ENCODE measurements around the gene GJB1.

The GJB1 gene

GRCh38 chrX:71215338-71215912 is 7.6 kb upstream of the GJB1 start:
- DNase-seq (ENCODE audit: low spot score), result no peak

GRCh38 chrX:71216485-71216884 is 6.5 kb upstream of the GJB1 start:
- DNase-seq (ENCODE audit: low spot score), result no peak

GRCh38 chrX:71217298-71217697 is 5.7 kb upstream of the GJB1 start:
- DNase-seq (ENCODE audit: low spot score), result no peak

GRCh38 chrX:71221145-71221544 is 1.9 kb upstream of the GJB1 start:
- DNase-seq (ENCODE audit: low spot score), result no peak

DNA sequence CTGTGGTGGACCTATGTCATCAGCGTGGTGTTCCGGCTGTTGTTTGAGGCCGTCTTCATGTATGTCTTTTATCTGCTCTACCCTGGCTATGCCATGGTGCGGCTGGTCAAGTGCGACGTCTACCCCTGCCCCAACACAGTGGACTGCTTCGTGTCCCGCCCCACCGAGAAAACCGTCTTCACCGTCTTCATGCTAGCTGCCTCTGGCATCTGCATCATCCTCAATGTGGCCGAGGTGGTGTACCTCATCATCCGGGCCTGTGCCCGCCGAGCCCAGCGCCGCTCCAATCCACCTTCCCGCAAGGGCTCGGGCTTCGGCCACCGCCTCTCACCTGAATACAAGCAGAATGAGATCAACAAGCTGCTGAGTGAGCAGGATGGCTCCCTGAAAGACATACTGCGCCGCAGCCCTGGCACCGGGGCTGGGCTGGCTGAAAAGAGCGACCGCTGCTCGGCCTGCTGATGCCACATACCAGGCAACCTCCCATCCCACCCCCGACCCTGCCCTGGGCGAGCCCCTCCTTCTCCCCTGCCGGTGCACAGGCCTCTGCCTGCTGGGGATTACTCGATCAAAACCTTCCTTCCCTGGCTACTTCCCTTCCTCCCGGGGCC is 1.2 kb downstream of the GJB1 start:
- DNase-seq (ENCODE audit: low spot score), result no peak

DNA sequence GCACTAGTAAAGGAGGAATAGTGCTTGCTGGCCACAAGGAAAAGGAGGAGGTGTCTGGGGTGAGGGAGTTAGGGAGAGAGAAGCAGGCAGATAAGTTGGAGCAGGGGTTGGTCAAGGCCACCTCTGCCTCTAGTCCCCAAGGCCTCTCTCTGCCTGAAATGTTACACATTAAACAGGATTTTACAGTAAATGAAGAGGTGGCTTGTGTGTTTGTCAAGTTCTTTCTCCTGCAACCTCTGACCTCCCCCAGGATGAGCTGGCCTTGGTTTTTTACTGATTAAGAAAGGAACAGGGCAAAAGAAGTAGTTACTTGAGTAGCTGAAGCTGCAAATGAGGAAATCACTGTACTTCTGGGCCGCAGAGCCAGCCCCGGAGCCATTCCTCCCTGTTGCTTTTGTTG is 2.0 kb downstream of the GJB1 start:
- DNase-seq (ENCODE audit: low spot score), result no peak

DNA sequence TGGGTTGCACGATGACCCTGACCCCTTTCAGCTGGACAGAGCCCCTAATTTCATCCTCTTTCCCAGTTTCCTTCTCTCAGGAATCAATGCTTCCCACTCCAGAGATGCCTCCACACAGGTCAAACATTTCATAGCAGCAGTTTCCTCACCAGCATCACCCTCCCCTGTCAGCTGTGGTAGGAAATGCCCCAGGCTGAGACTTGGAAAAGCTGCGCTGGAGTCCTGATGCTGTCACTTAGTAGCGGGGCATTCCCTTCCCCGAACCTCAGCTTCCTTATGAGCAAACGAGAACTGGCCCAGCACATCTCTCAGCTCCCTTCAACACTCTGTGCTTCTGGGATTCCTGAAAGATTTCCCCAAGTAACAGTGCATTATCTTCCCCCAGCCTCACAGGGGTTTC is 2.7 kb downstream of the GJB1 start:
- no peak for DNase-seq (ENCODE audit: low spot score)

DNA sequence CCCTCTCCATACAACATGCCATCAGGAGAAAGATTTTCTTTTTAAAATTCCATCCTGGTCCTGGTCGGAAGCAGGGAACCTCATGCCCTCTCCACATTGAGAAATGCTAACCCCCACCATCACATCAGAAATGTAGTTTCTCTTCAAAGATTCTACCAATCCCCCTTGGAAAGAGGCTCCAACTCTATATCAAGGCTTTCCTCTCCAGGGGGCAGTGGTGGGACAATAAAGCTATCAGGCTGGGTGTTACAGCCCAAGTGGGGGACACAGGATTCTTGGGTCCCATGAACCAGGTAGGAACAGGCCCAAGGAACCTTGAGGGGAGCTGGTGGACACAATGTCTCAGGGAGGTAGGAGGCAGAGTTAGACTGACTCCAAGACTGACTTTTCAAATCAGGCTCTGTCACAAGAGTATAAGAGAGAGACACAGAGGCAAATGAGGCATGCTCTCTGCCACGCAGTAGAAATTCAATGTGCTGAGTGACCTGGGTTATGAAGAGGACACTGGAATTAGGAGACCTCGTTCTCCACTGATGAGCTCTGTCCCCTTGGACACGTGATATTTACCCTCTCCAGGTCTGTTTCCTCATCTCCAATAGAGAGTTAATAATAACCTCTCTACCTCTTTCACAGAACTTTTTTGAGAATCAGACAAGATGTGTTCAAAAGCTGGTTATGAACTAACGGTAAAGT is 4.5 kb downstream of the GJB1 start:
- DNase-seq (ENCODE audit: low spot score), result no peak

DNA sequence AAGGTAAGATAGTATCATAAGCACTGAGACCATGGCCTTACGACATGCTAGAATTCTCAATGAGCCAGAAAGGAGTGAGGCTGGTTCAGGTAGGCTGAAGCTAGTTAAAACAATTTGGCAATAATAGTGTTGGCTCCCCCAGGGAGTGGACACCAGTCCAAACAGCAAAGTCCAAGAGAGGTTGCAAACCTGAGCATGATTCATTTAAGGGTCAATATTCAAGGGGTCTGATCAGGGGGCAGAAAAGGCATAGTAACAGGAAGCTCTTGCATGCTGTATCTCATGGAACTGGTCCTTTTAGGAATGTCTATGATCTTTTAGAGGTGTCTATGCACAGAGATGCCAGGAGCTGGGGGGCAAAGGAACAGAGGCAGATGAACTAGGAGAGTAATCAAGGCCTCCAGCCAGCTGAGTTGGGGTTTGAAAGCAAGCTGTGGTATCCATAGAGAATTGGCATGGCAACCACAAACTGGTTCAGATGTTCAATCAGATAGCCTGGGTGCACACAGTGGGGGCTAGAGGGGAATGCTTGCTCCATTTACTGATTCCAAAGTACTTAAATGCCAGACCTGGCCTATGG is 5.1 kb downstream of the GJB1 start:
- DNase-seq (ENCODE audit: low spot score), result no peak

GRCh38 chrX:71235482-71235881 is 12.5 kb downstream of the GJB1 start:
- no peak for DNase-seq (ENCODE audit: low spot score)

DNA sequence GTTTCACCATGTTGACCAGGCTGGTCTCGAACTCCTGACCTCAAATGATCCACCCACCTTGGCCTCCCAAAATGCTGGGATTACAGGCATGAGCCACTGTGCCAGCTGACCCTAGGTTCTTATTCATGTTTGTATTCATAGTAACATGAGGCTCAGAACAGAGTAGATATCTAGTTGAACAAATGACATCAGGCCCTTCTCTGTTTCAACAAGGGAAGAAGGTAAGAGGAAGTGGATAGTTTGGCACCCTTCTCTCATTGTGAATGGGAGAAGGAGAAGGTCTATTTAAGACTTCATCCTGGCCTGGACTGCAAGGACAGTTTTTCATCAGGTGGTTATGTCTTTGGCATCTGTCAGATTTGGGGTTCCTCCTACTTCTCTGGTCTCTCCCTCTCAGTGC is 13.8 kb downstream of the GJB1 start:
- DNase-seq (ENCODE audit: low spot score), result no peak

DNA sequence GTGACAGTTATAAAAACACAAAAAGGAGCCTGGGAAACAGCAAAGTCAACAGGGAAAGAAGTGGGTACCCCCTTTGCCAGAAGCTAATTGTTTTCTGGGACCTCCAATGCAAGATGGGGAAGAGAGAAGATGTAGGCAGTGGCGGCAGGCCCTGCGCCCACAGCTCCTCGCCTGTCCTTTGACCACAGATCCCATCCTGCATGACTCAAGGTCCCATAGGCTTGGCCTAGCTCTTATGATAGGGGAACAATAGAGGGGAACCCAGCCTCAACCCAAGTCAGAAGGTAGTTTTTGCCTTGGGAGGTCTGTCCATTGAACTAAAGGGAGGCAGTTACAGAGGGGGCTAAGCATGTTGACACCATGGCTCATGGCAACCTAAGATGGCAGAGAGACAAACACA is 16.8 kb downstream of the GJB1 start:
- DNase-seq (ENCODE audit: low spot score), result no peak

DNA sequence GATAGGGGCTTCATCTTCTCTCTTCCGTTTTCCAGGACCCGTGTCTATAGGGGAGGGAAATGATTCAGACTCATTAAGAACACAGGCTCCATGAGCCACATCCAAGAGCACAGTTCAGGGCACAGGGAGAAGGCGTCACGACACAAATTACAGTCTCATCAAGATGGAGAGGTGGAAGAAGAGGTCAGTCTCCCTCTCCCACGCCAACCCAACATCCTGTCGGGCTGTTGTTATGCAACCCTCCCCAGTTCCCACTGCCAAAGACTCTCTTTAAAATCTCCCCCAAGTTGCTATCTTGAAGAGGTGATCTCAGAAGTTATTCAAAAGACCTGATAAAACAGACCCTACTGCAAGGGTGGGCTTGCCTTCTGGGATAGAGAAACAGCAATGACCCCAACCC is 18.3 kb downstream of the GJB1 start:
- DNase-seq (ENCODE audit: low spot score), result no peak

DNA sequence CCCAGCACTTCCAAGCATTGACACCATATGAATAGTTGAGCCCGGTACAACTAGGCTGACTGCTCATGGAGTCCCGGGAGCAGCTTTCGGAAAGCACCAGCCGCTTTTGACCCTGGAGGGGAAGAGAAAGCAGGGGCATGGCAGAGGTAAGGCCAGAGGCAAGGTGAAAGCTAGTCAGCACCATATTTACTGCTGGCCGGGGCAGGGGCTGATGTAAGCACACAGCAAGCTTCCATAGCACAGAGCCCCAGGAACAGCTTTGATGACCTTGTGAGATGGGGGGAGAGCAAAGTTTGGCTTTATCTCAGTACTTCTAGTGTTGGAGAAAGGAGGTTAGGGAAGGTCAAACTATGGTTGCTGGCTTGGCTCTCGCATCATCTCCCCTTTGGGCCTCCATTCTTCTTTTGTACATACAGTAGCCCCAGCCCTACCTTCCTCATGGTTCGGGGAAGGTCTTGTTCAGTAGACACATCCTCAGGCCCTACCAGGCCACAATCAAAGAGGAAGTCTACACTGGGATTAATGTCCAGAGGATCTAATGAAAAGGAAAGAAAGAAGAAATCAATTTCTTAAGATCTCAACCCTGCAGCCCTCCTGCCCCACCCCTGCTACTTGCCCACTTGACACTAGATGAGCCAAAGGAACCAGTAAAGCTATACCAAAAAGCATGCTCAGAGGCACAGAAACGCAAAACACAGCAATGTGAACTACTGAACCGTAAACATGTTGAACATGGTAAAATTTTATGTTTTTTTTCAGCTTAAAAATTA is 21.5 kb downstream of the GJB1 start:
- DNase-seq (ENCODE audit: low spot score), result no peak

- no peak for DNase-seq (ENCODE audit: low spot score)
These were observed 22.1 kb downstream of the GJB1 start for GRCh38 chrX:71245159-71245558.

- no peak for DNase-seq (ENCODE audit: low spot score)
These were observed 27.8 kb downstream of the GJB1 start for GRCh38 chrX:71250841-71251240.

DNA sequence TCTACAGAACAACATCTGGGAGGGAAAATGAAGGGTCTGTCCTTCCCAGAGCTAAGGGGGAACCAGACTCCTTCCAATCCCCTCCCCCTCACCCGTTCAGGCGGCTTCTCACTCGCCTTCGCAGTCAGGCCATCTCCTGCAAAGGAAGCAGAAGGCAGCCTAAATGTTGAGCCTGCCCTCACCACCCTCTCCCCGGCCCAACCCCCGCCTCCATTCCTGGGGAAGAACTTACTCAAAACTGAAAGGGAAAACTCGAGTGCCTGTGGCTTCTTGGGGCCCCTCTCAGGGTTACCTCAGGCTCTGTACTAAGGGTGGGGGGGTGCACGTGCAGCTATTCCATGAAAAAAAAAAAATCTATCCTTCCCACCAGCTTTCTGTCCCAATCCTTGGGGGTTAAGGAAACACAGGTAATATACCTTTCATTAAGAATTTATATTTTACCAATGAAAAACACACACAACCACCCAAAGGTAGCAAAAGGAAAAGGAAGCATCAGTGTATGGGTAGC is 28.5 kb downstream of the GJB1 start:
- no peak for DNase-seq (ENCODE audit: low spot score)

- DNase-seq (ENCODE audit: low spot score), result no peak
These were observed 29.2 kb downstream of the GJB1 start for GRCh38 chrX:71252221-71252620.

- DNase-seq (ENCODE audit: low spot score), result peak; percentile 29
These were observed 30.4 kb downstream of the GJB1 start for GRCh38 chrX:71253253-71254091.

GRCh38 chrX:71254092-71254963 is 31.3 kb downstream of the GJB1 start, which contains the start of gene ZMYM3:
TSS of gene ZMYM3 (minus strand) at chrX:71254140. CDS start at chrX:71253255, 885 bp downstream.
- peak; percentile 83 for DNase-seq (ENCODE audit: low spot score)

All from cerebellar cortex (tissue), 1 donor.